GM19467 (cell line): Measurements from ENCODE around the gene GLI1.
"Not testable (repeated sequence)": the region's sequence is repeated elsewhere in the genome, so short reads cannot be mapped to it uniquely, and the experiment has no call there.

Experiments
- ATAC-seq: cut with Tn5 transposase; IDR thresholded peaks from one replicate; pipeline ENCODE4 v1.9.1; 2021; ENCODE audit warnings: mild to moderate bottlenecking, moderate library complexity; ENCODE audit not compliant: unreplicated experiment

Gene GLI1

GRCh38 chr12:57496822-57497221 is 37.2 kb downstream of the GLI1 start:
- ATAC-seq: no peak

GRCh38 chr12:57497223-57498131 is 37.9 kb downstream of the GLI1 start:
- no peak for ATAC-seq

- ATAC-seq: no peak
These were observed 38.5 kb downstream of the GLI1 start for GRCh38 chr12:57498132-57498502.

GRCh38 chr12:57498571-57498970 is 39.0 kb downstream of the GLI1 start:
- no peak for ATAC-seq

GRCh38 chr12:57500213-57500612 is 40.6 kb downstream of the GLI1 start:
- ATAC-seq: no peak

- ATAC-seq: not testable (repeated sequence)
These were observed 42.9 kb downstream of the GLI1 start for GRCh38 chr12:57502311-57502969.

GRCh38 chr12:57506541-57506940 is 47.0 kb downstream of the GLI1 start:
- ATAC-seq: not testable (repeated sequence)

- not testable (repeated sequence) for ATAC-seq
These were observed 48.2 kb downstream of the GLI1 start for GRCh38 chr12:57507796-57508195.

- no peak for ATAC-seq
These were observed 51.6 kb downstream of the GLI1 start for GRCh38 chr12:57511161-57511560.

GRCh38 chr12:57511588-57512325 is 52.2 kb downstream of the GLI1 start:
- ATAC-seq: no peak

GRCh38 chr12:57512665-57513064 is 53.1 kb downstream of the GLI1 start:
- no peak for ATAC-seq

- ATAC-seq: no peak
These were observed 53.7 kb downstream of the GLI1 start for GRCh38 chr12:57513266-57513665.

GRCh38 chr12:57513677-57514076 is 54.1 kb downstream of the GLI1 start:
- ATAC-seq: not testable (repeated sequence)

- ATAC-seq: not testable (repeated sequence)
These were observed 54.7 kb downstream of the GLI1 start for GRCh38 chr12:57514246-57514645.

- no peak for ATAC-seq
These were observed 55.3 kb downstream of the GLI1 start for GRCh38 chr12:57514720-57515407.

- no peak for ATAC-seq
These were observed 55.9 kb downstream of the GLI1 start for GRCh38 chr12:57515408-57515933.

GRCh38 chr12:57515934-57516541 is 56.5 kb downstream of the GLI1 start:
- ATAC-seq: no peak

- ATAC-seq: no peak
These were observed 57.1 kb downstream of the GLI1 start for GRCh38 chr12:57516617-57517153.

- ATAC-seq: no peak
These were observed 57.6 kb downstream of the GLI1 start for GRCh38 chr12:57517187-57517586.

GRCh38 chr12:57517718-57518117 is 58.1 kb downstream of the GLI1 start:
- not testable (repeated sequence) for ATAC-seq
